Pancreas (tissue), 10 donors: ENCODE results near the gene UVRAG. TPM values are rescaled to one million over a fixed set of nuclear protein-coding genes. Genes with fewer than 3 reads are reported as not detected.
A peak's percentile ranks its signal among the peaks of the same experiment; 100 is the strongest.
"Not testable (repeated sequence)": the region's sequence is repeated elsewhere in the genome, so short reads cannot be mapped to it uniquely, and the experiment has no call there.

ENCODE experiments used
- ATAC-seq, 4 donors: fragments of 200-7000 bp; cut with Tn5 transposase; one replicate each; pipeline versions ENCODE4 v1.8.0 to v1.9.1; 2020; ENCODE audit warnings: mild to moderate bottlenecking in 4 of 4, moderate library complexity in 4 of 4
- DNase-seq, 6 donors: peaks; one replicate each; pipeline ENCODE4 v3.0.0-alpha.2; 2020
- FAIRE-seq: peaks from 2 replicates; lab custom pipeline; 2012; peaks lifted over from hg19 to GRCh38; lab: Jason Lieb, UNC
- H3K27ac ChIP-seq, 4 donors: fragments of 200-600 bp; sonication (generic); 1 replicate in 3 of 4; 2 replicates in 1 of 4; pipeline versions ENCODE4 v1.5.0 to v1.8.0; 2020
- H3K27me3 ChIP-seq, 4 donors: fragments of 200-600 bp; one replicate each; pipeline ENCODE4 v1.8.0; 2021
- H3K36me3 ChIP-seq, 3 donors: fragments of 200-600 bp; sonication (generic) in 1 of 3; one replicate each; pipeline versions ENCODE4 v1.5.0 to v1.8.0; 2020 to 2021
- H3K4me1 ChIP-seq, 3 donors: fragments of 200-600 bp; one replicate each; pipeline ENCODE4 v1.8.0; 2021
- H3K4me3 ChIP-seq, 4 donors: fragments of 200-600 bp; sonication (generic) in 2 of 4; one replicate each; pipeline versions ENCODE4 v1.5.0 to v1.8.0; 2020 to 2021
- H3K9me3 ChIP-seq, 4 donors: fragments of 200-600 bp; one replicate each; pipeline ENCODE4 v1.8.0; 2021
- CTCF ChIP-seq, 4 donors: fragments of 200-600 bp; sonication (generic) in 3 of 4; IDR thresholded peaks; one replicate each; pipeline versions ENCODE4 v1.5.0 to v1.8.0; 2021; ENCODE audit warnings: antibody characterized with exemption in 4 of 4
- WGBS, 2 donors: extraction: QIAGEN DNeasy Blood & Tissue Kit; methylation state at CpG; one replicate each; pipeline ENCODE4 v1.1.7; 2013; 5-methylcytosine and 5-hydroxymethylcytosine counted together
- intact Hi-C, 3 donors: fragments of 100-400 bp; cut with DNase I; formaldehyde crosslinking; loops; one replicate each; pipeline versions ENCODE4 v1.11.1 to v1.14.2; 2022
- polyA plus RNA-seq, 2 donors: library from polyadenylated mRNA; stranded (reverse); fragments of 200-250 nt; gene quantifications; one replicate each; pipeline ENCODE4 v1.2.3, GENCODE V29; 2013
- total RNA-seq, 6 donors: library from RNA; stranded (reverse); fragmentation: NEBNext Ultra II Directional in 4 of 6; extraction: Animal tissue kit (Norgen Biotek cat#: 25700) in 4 of 6; gene quantifications; one replicate each; pipeline versions ENCODE4 v1.2.1 to v1.2.4, GENCODE V29; 2021 to 2023
- donor health status: healthy with polysubstance abuse.
- donor health status: DM: no; HTN: no; CAD: no; lungs with moderate emphysema.
- donor health status: DM: no; HTN: no; CAD: no.
- donor health status: control.
- donor health status: control.
- donor health status: Bipolar disorder and iron deficiency.
- donor health status: DM: yes; HTN: yes; CAD: no.
- donor health status: DM: no; HTN: no; CAD: no.
- donor health status: DM: no; HTN: no; CAD: no.
- donor health status: DM: yes; HTN: yes; CAD: no.

The UVRAG gene
- total and polyA plus RNA-seq, 8 donors: 3.3 to 17.2 (median 7.6) TPM

GRCh38 chr11:75966537-75967287, 151.7 kb downstream of the UVRAG start:
- TF ChIP-seq CTCF (IDR thresholded peaks at IDR 0.05): no peak
- peaks cover 0 to 6% (median 0%) of the 10 kb centered on the region in 3 donors for H3K4me1 ChIP-seq
- no peak overlapping the region for H3K27ac ChIP-seq
- no peak overlapping the region for H3K4me3 ChIP-seq
- no peaks in the 10 kb centered on the region for H3K9me3 ChIP-seq
- ATAC-seq: peak in 2 of 4 donors; percentile 43 to 61
- H3K27me3 ChIP-seq: no peaks in the 10 kb centered on the region
- no peaks in the 10 kb centered on the region for H3K36me3 ChIP-seq
- intact Hi-C loops: no loop called here
- no peak for FAIRE-seq
- no peak for DNase-seq

GRCh38 chr11:75968021-75968625, 153.1 kb downstream of the UVRAG start:
- FAIRE-seq (no peak), DNase-seq (no peak), ATAC-seq (peak in 1 of 4 donors; percentile 20)
- TF ChIP-seq CTCF (IDR thresholded peaks at IDR 0.05): no peak
- peaks cover 0 to 6% (median 0%) of the 10 kb centered on the region in 3 donors for H3K4me1 ChIP-seq
- no peaks in the 10 kb centered on the region for H3K9me3 ChIP-seq
- no peaks in the 10 kb centered on the region for H3K36me3 ChIP-seq
- intact Hi-C loops: no loop called here
- no peak overlapping the region for H3K27ac ChIP-seq
- H3K4me3 ChIP-seq: no peak overlapping the region
- WGBS, 2 donors: 87 to 93% methylated on average over 2 of the region's 2 CpGs
- no peaks in the 10 kb centered on the region for H3K27me3 ChIP-seq

GRCh38 chr11:75969626-75970308, 154.8 kb downstream of the UVRAG start:
- ATAC-seq: no peak
- no peak for FAIRE-seq
- 80 to 82% methylated on average over 5 of the region's 5 CpGs for whole genome bisulfite sequencing, 2 donors
- no peak for DNase-seq
- H3K9me3 ChIP-seq: no peaks in the 10 kb centered on the region
- H3K27me3 ChIP-seq: no peaks in the 10 kb centered on the region
- H3K36me3 ChIP-seq: no peaks in the 10 kb centered on the region
- no peak for TF ChIP-seq CTCF (IDR thresholded peaks at IDR 0.05)
- no peak overlapping the region for H3K27ac ChIP-seq
- no peak overlapping the region for H3K4me3 ChIP-seq
- intact Hi-C loops: no loop called here
- H3K4me1 ChIP-seq: peaks cover 0 to 6% (median 0%) of the 10 kb centered on the region in 3 donors

GRCh38 chr11:75973710-75974109, 158.7 kb downstream of the UVRAG start:
- H3K27ac ChIP-seq, FAIRE-seq: not testable (repeated sequence)

GRCh38 chr11:75979075-75979474, 164.1 kb downstream of the UVRAG start:
- H3K27me3 ChIP-seq, H3K4me1 ChIP-seq, H3K9me3 ChIP-seq, FAIRE-seq, H3K4me3 ChIP-seq, intact Hi-C loops, DNase-seq, H3K27ac ChIP-seq, H3K36me3 ChIP-seq, ATAC-seq: not testable (repeated sequence)
- 90 to 91% methylated on average over 6 of the region's 6 CpGs for WGBS, 2 donors

More at GRCh38 chr11:75973710-75974109, 158.7 kb downstream of the UVRAG start:
- DNase-seq, ATAC-seq, H3K4me3 ChIP-seq, H3K27me3 ChIP-seq, H3K36me3 ChIP-seq, H3K4me1 ChIP-seq, intact Hi-C loops, H3K9me3 ChIP-seq: not testable (repeated sequence)
- 79 to 97% methylated on average over 3 of the region's 3 CpGs for WGBS, 2 donors

- DNase-seq: peak in 1 of 6 donors; percentile 34
- FAIRE-seq, ATAC-seq, H3K4me3 ChIP-seq, H3K27ac ChIP-seq, H3K36me3 ChIP-seq, intact Hi-C loops, H3K27me3 ChIP-seq, H3K9me3 ChIP-seq, H3K4me1 ChIP-seq: not testable (repeated sequence)
- WGBS, 2 donors: 93 to 95% methylated on average over 22 of the region's 22 CpGs
These were observed 164.5 kb downstream of the UVRAG start for GRCh38 chr11:75979479-75980027.
